HEK293T (cell line): Measurements from ENCODE around the gene MSX1.

ENCODE experiments used
- CTCF ChIA-PET: fragments of 350-600 bp; formaldehyde crosslinking; extraction: SDS; loops from one replicate; lab custom pipeline; 2021; ENCODE audit warnings: antibody characterized with exemption, inconsistent platforms; lab: Yijun Ruan, JAX
- POLR2A ChIA-PET: fragments of 350-600 bp; formaldehyde crosslinking; extraction: SDS; loops from one replicate; lab custom pipeline; 2020; ENCODE audit warnings: antibody characterized with exemption, inconsistent platforms; lab: Yijun Ruan, JAX
- DNase-seq: peaks from one replicate; pipeline ENCODE4 v3.0.0; 2012; ENCODE audit warnings: mixed read lengths; ENCODE audit errors: extremely low spot score
- ARNT ChIP-seq: fragments of 450-650 bp; IDR thresholded peaks from 2 replicates; pipeline ENCODE4 v1.6.1; 2017; ENCODE audit warnings: mild to moderate bottlenecking
- BHLHE40 ChIP-seq: fragments of 450-650 bp; IDR thresholded peaks from 2 replicates; pipeline ENCODE4 v1.6.1; 2016; ENCODE audit warnings: mild to moderate bottlenecking, moderate library complexity, borderline replicate concordance
- CTBP1 ChIP-seq: fragments of 450-650 bp; IDR thresholded peaks from 2 replicates; pipeline ENCODE4 v1.6.1; 2016; ENCODE audit warnings: borderline replicate concordance
- ELF4 ChIP-seq: fragments of 450-650 bp; IDR thresholded peaks from 2 replicates; pipeline ENCODE4 v1.6.1; 2017; ENCODE audit warnings: antibody characterized with exemption
- FOXA1 ChIP-seq: fragments of 450-650 bp; IDR thresholded peaks from 2 replicates; pipeline ENCODE4 v1.6.1; 2016; ENCODE audit warnings: mild to moderate bottlenecking
- FOXK2 ChIP-seq: fragments of 450-650 bp; IDR thresholded peaks from 2 replicates; pipeline ENCODE4 v1.6.1; 2016; ENCODE audit warnings: mild to moderate bottlenecking
- HDGF ChIP-seq: fragments of 450-650 bp; IDR thresholded peaks from 2 replicates; pipeline ENCODE4 v1.6.1; 2017; ENCODE audit warnings: antibody characterized with exemption, borderline replicate concordance
- L3MBTL2 ChIP-seq: fragments of 450-650 bp; conservative IDR thresholded peaks from 2 replicates; pipeline ENCODE4 v1.6.1; 2016; ENCODE audit warnings: mild to moderate bottlenecking
- LEF1 ChIP-seq: fragments of 450-650 bp; IDR thresholded peaks from 2 replicates; pipeline ENCODE4 v1.6.1; 2017; ENCODE audit warnings: mild to moderate bottlenecking, borderline replicate concordance
- NFRKB ChIP-seq: fragments of 450-650 bp; IDR thresholded peaks from 2 replicates; pipeline ENCODE4 v1.6.1; 2016; ENCODE audit warnings: mild to moderate bottlenecking, moderate library complexity
- PKNOX1 ChIP-seq: fragments of 450-650 bp; IDR thresholded peaks from 2 replicates; pipeline ENCODE4 v1.6.1; 2016
- SP1 ChIP-seq: fragments of 450-650 bp; IDR thresholded peaks from 2 replicates; pipeline ENCODE4 v1.6.1; 2017
- SUZ12 ChIP-seq: fragments of 450-650 bp; IDR thresholded peaks from 2 replicates; pipeline ENCODE4 v1.6.1; 2016; ENCODE audit warnings: mild to moderate bottlenecking
- TARDBP ChIP-seq: fragments of 450-650 bp; IDR thresholded peaks from 2 replicates; pipeline ENCODE4 v1.6.1; 2016
- ZNF384 ChIP-seq: fragments of 450-650 bp; IDR thresholded peaks from 2 replicates; pipeline ENCODE4 v1.6.1; 2016

MSX1 gene

GRCh38 chr4:4838051-4838935, 21.2 kb upstream of the MSX1 start:
- POLR2A ChIA-PET: no interaction called here
- CTCF ChIA-PET: no interaction called here
- no peak for DNase-seq
- TF ChIP-seq SP1 (no peak), FOXA1 (no peak), L3MBTL2 (no peak)

GRCh38 chr4:4838936-4839810, 20.3 kb upstream of the MSX1 start:
- ChIA-PET CTCF (no interaction called here), POLR2A (no interaction called here)
- no peak for DNase-seq
- no peak for TF ChIP-seq ELF4
- no peak for TF ChIP-seq PKNOX1
- TF ChIP-seq NFRKB: no peak
- TF ChIP-seq LEF1: no peak
- TF ChIP-seq L3MBTL2: no peak
- TF ChIP-seq TARDBP: no peak
- no peak for TF ChIP-seq ZNF384
- no peak for TF ChIP-seq HDGF
- no peak for TF ChIP-seq FOXK2
- TF ChIP-seq SUZ12: no peak
- TF ChIP-seq SP1: no peak

- POLR2A ChIA-PET: no interaction called here
- CTCF ChIA-PET: no interaction called here
- TF ChIP-seq SUZ12: no peak
- TF ChIP-seq NFRKB: no peak
- no peak for TF ChIP-seq FOXK2
- no peak for TF ChIP-seq ELF4
- no peak for DNase-seq
These were observed 19.1 kb upstream of the MSX1 start for GRCh38 chr4:4840351-4840750.

- TF ChIP-seq ZNF384: no peak
- no peak for TF ChIP-seq SP1
- TF ChIP-seq FOXA1: no peak
- TF ChIP-seq ELF4: no peak
- no peak for TF ChIP-seq FOXK2
- no peak for TF ChIP-seq L3MBTL2
- no peak for TF ChIP-seq SUZ12
- TF ChIP-seq LEF1: no peak
- TF ChIP-seq PKNOX1: no peak
- TF ChIP-seq ARNT: no peak
- TF ChIP-seq NFRKB: no peak
- no peak for TF ChIP-seq TARDBP
- TF ChIP-seq BHLHE40: no peak
- no peak for TF ChIP-seq CTBP1
These were observed 18.3 kb upstream of the MSX1 start for GRCh38 chr4:4841156-4841555.

GRCh38 chr4:4842476-4843441, 16.7 kb upstream of the MSX1 start:
- CTCF ChIA-PET: no interaction called here
- no peak for DNase-seq
- TF ChIP-seq ELF4 (no peak), SP1 (no peak), PKNOX1 (no peak), FOXK2 (no peak), BHLHE40 (no peak), ARNT (no peak), LEF1 (no peak), TARDBP (no peak)
- POLR2A ChIA-PET: no interaction called here

More at GRCh38 chr4:4841156-4841555, 18.3 kb upstream of the MSX1 start:
- ChIA-PET POLR2A (no interaction called here), CTCF (no interaction called here)
- no peak for DNase-seq

- POLR2A ChIA-PET: no interaction called here
- TF ChIP-seq LEF1 (no peak), SP1 (no peak), SUZ12 (no peak), FOXK2 (no peak), BHLHE40 (no peak), FOXA1 (no peak), TARDBP (no peak), PKNOX1 (0 out of 2 replicates have a peak, but pooled peaks have one; percentile 3), ELF4 (no peak)
- DNase-seq: no peak
- CTCF ChIA-PET: no interaction called here
These were observed 15.7 kb upstream of the MSX1 start for GRCh38 chr4:4843635-4844291.
